GM12878 (cell line): ENCODE data around the gene SEMA3C. TPM values are rescaled to one million over a fixed set of nuclear protein-coding genes. Genes with fewer than 3 reads are reported as not detected.

Experiments
- ATAC-seq: fragments of 200-7000 bp; cut with Tn5 transposase; 3 replicates; pipeline ENCODE4 v1.9.1; 2020; ENCODE audit warnings: mild to moderate bottlenecking, moderate library complexity
- BruUV-seq: library from RNA; stranded (reverse); fragments of 400-500 nt; replicated peaks from 2 replicates; lab custom pipeline; 2021; lab: Mats Ljungman, UMichigan
- CTCF ChIA-PET: fragments of 300-600 bp; sonication (Branson Sonifier 250); formaldehyde crosslinking; extraction: SDS; loops from one replicate; lab custom pipeline; 2021; ENCODE audit warnings: inconsistent platforms; lab: Yijun Ruan, JAX
- POLR2A ChIA-PET: fragments of 350-600 bp; formaldehyde crosslinking; extraction: SDS; loops from one replicate; lab custom pipeline; 2021; ENCODE audit warnings: inconsistent platforms; lab: Charles Lee
- RAD21 ChIA-PET: fragments of 300-600 bp; sonication (Branson Sonifier 250); formaldehyde crosslinking; loops from one replicate; lab custom pipeline; 2023; ENCODE audit warnings: antibody characterized with exemption; ENCODE audit not compliant: unreplicated experiment; lab: Charles Lee
- SMC1A ChIA-PET: fragments of 300-600 bp; sonication (Branson Sonifier 250); formaldehyde crosslinking; loops from one replicate; lab custom pipeline; 2023; ENCODE audit not compliant: unreplicated experiment, uncharacterized antibody; lab: Charles Lee
- DNase-seq: peaks from one replicate; pipeline ENCODE4 v3.0.0-alpha.2; 2011; ENCODE audit warnings: low read depth, low spot score
- FAIRE-seq: peaks from 3 replicates; lab custom pipeline; 2011; peaks lifted over from hg19 to GRCh38; lab: Jason Lieb, UNC
- H2AFZ ChIP-seq: 2 replicates; pipeline ENCODE4 v1.6.0; 2011; ENCODE audit warnings: low read depth, low read length, control low read depth; ENCODE audit not compliant: control insufficient read depth
- H3K27ac ChIP-seq: 2 replicates; pipeline ENCODE4 v1.5.1; 2011; ENCODE audit warnings: control low read depth; ENCODE audit not compliant: control insufficient read depth, insufficient read depth
- H3K27me3 ChIP-seq, 2 experiments: replicated peaks in 1 of 2; 2 replicates each; pipeline versions ENCODE4 v1.6.0 to v1.6.1; 2011; ENCODE audit warnings: low read length in 1 of 2; ENCODE audit not compliant: control insufficient read depth in 2 of 2, insufficient read depth in 2 of 2
- H3K36me3 ChIP-seq, 2 experiments: 2 replicates each; pipeline ENCODE4 v1.5.1; 2011; ENCODE audit warnings: low read length in 1 of 2; ENCODE audit not compliant: control insufficient read depth in 2 of 2, insufficient read depth in 2 of 2
- H3K4me1 ChIP-seq: 2 replicates; pipeline ENCODE4 v1.6.1; 2011; ENCODE audit warnings: mild to moderate bottlenecking, low read length, moderate library complexity, mixed read lengths; ENCODE audit not compliant: control insufficient read depth, insufficient read depth
- H3K4me2 ChIP-seq: 2 replicates; pipeline ENCODE4 v1.6.0; 2011; ENCODE audit warnings: control low read depth; ENCODE audit not compliant: control insufficient read depth, insufficient read depth
- H3K4me3 ChIP-seq: fragments of 200-600 bp; sonication (generic); 2 replicates; pipeline ENCODE4 v1.5.1; 2016
- H3K79me2 ChIP-seq: 2 replicates; pipeline ENCODE4 v1.6.0; 2011; ENCODE audit warnings: low read length; ENCODE audit not compliant: control insufficient read depth, insufficient read depth
- H3K9ac ChIP-seq: 2 replicates; pipeline ENCODE4 v1.8.0; 2011; ENCODE audit warnings: low read length, control low read depth, mixed read lengths; ENCODE audit not compliant: control insufficient read depth, insufficient read depth
- H3K9me3 ChIP-seq: replicated peaks from 3 replicates; pipeline ENCODE4 v1.5.1; 2011; ENCODE audit warnings: mild to moderate bottlenecking, low read length; ENCODE audit not compliant: control insufficient read depth, insufficient read depth
- H4K20me1 ChIP-seq: 2 replicates; pipeline ENCODE4 v1.6.0; 2011; ENCODE audit not compliant: control insufficient read depth, insufficient read depth
- CEBPB ChIP-seq, 2 experiments: fragments of 150-350 bp in 1 of 2; IDR thresholded peaks; 2 replicates each; pipeline ENCODE4 v1.6.1; 2012 to 2014; ENCODE audit warnings: low read depth in 2 of 2, low read length in 2 of 2, borderline replicate concordance in 1 of 2, inconsistent platforms in 1 of 2
- CHD2 ChIP-seq: IDR thresholded peaks from 2 replicates; pipeline ENCODE4 v1.6.1; 2011; ENCODE audit warnings: low read depth, low read length, improper control_type of control experiment, borderline replicate concordance
- RCOR1 ChIP-seq: conservative IDR thresholded peaks from 2 replicates; pipeline ENCODE4 v1.6.1; 2012; ENCODE audit warnings: low read depth, low read length, improper control_type of control experiment
- SPI1 ChIP-seq: IDR thresholded peaks from 2 replicates; pipeline ENCODE4 v1.6.1; 2011; ENCODE audit warnings: low read depth, mild to moderate bottlenecking, low read length, moderate library complexity, borderline replicate concordance; ENCODE audit not compliant: insufficient read depth
- in situ Hi-C: fragments of 300-500 bp; cut with MboI; formaldehyde crosslinking; loops from 9 replicates; pipeline ENCODE4 v1.14.3; 2018; ENCODE audit warnings: mixed read lengths
- intact Hi-C: fragments of 100-400 bp; cut with micrococcal nuclease; formaldehyde crosslinking; loops from one replicate; pipeline ENCODE4 v1.14.2; 2022; ENCODE audit not compliant: unreplicated experiment
- polyA plus RNA-seq, 11 experiments: library from polyadenylated mRNA; depleted of rRNA in 4 of 11; unstranded in 6 of 11; stranded (reverse) in 5 of 11; fragments of >200 nt; fragmentation: Nextera tagmentation in 4 of 11; fragmentation: Illumina TruSeq in 1 of 11; extraction: Ambion mirVana in 4 of 11; extraction: Trizol in 1 of 11; gene quantifications; 1 replicate in 1 of 11; 2 replicates in 10 of 11; pipeline versions ENCODE4 v1.2.1 to v1.2.3, GENCODE V29; 2011 to 2016; ENCODE audit warnings: inconsistent platforms in 2 of 11, missing spikeins in 2 of 11, low read depth in 1 of 11
- total RNA-seq, 4 experiments: library from RNA; depleted of rRNA in 3 of 4; stranded (reverse); fragments of >200 nt in 3 of 4; fragmentation: Illumina TruSeq in 1 of 4; extraction: Trizol in 1 of 4; gene quantifications; 2 replicates each; pipeline versions ENCODE4 v1.2.1 to v1.2.3, GENCODE V29; 2013 to 2021
- TF ChIP-seq, protein P1 (sequence below): fragments of 450-650 bp; IDR thresholded peaks from 2 replicates; pipeline ENCODE4 v1.6.1; 2016; ENCODE audit warnings: mild to moderate bottlenecking, moderate library complexity, borderline replicate concordance

SEMA3C gene
- total and polyA plus RNA-seq, 10 of the 15 experiments (the other 5 are each of a cell fraction or from before 2014, with no cell fraction given): 0.01 to 0.41 (median 0.11) TPM; not detected in 6

DNA sequence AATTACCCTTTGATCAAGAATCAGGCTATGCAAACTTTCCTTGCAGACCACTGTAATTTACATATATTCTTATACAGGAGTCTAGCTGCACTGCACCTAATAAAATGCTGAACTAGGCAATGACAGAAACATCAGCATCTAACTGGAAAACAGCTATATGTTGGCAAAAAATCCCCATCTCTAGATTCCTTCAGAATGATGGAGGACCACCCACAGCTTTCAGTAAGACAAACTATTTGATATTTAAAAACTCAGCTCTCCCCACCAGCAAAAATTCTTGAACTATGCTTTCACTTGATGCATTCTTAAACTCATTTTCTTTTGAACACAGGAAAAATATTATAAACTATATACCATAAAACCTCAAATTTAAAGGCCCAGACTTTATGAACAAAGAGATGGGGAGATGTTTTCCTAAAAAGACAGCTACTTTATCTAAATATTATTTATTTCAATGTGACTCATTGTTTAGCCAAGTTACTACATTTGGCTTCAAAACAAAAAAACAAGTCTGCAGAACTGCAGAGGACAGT is 77.4 kb downstream of the SEMA3C start:
- Histone ChIP-seq H3K36me3 (no peaks in the 10 kb centered on the region), H3K27me3 (no peaks in the 10 kb centered on the region), H3K9ac (no peak overlapping the region), H3K27ac (no peak overlapping the region), H3K4me2 (no peak overlapping the region), H4K20me1 (no peaks in the 10 kb centered on the region), H3K4me3 (no peak overlapping the region), H2AFZ (no peak overlapping the region), H3K9me3 (no peaks in the 10 kb centered on the region), H3K79me2 (no peaks in the 10 kb centered on the region), H3K4me1 (no peaks in the 10 kb centered on the region)
- intact Hi-C loops: no loop called here
- ATAC-seq (no peak), DNase-seq (no peak), FAIRE-seq (no peak)
- in situ Hi-C loops: no loop called here
- ChIA-PET POLR2A (no interaction called here), SMC1A (no interaction called here), CTCF (no interaction called here), RAD21 (no interaction called here)
- no peak for TF ChIP-seq SPI1
- TF ChIP-seq CHD2: no peak
- TF ChIP-seq CEBPB (IDR thresholded peaks at IDR 0.05; ENCODE audit: borderline replicate concordance in 1 of 2, low read depth in 2 of 2, low read length in 2 of 2): no peak
- TF ChIP-seq RCOR1: no peak
- TF ChIP-seq, protein P1, sequence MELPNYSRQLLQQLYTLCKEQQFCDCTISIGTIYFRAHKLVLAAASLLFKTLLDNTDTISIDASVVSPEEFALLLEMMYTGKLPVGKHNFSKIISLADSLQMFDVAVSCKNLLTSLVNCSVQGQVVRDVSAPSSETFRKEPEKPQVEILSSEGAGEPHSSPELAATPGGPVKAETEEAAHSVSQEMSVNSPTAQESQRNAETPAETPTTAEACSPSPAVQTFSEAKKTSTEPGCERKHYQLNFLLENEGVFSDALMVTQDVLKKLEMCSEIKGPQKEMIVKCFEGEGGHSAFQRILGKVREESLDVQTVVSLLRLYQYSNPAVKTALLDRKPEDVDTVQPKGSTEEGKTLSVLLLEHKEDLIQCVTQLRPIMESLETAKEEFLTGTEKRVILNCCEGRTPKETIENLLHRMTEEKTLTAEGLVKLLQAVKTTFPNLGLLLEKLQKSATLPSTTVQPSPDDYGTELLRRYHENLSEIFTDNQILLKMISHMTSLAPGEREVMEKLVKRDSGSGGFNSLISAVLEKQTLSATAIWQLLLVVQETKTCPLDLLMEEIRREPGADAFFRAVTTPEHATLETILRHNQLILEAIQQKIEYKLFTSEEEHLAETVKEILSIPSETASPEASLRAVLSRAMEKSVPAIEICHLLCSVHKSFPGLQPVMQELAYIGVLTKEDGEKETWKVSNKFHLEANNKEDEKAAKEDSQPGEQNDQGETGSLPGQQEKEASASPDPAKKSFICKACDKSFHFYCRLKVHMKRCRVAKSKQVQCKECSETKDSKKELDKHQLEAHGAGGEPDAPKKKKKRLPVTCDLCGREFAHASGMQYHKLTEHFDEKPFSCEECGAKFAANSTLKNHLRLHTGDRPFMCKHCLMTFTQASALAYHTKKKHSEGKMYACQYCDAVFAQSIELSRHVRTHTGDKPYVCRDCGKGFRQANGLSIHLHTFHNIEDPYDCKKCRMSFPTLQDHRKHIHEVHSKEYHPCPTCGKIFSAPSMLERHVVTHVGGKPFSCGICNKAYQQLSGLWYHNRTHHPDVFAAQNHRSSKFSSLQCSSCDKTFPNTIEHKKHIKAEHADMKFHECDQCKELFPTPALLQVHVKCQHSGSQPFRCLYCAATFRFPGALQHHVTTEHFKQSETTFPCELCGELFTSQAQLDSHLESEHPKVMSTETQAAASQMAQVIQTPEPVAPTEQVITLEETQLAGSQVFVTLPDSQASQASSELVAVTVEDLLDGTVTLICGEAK: no peak
- BruUV-seq: no TSS peak
